Transverse colon (tissue), 4 donors: ENCODE measurements around the gene BIRC6.

ENCODE experiments used
- POLR2AphosphoS5 ChIP-seq, 3 donors: sonication (generic); formaldehyde crosslinking; IDR thresholded peaks; one replicate each; pipeline ENCODE4 v1.6.1; 2016; ENCODE audit warnings: antibody characterized with exemption in 3 of 3
- TF ChIP-seq, protein P1 (sequence below), 5 experiments: fragments of 200-600 bp in 3 of 5; fragments of 450-650 bp in 2 of 5; sonication (generic) in 3 of 5; IDR thresholded peaks; 1 replicate in 2 of 5; 2 replicates in 3 of 5; pipeline ENCODE4 v1.5.1; 2016 to 2017; ENCODE audit warnings: antibody characterized with exemption in 5 of 5, inconsistent platforms in 3 of 5, mild to moderate bottlenecking in 2 of 5, moderate library complexity in 1 of 5

DNA sequence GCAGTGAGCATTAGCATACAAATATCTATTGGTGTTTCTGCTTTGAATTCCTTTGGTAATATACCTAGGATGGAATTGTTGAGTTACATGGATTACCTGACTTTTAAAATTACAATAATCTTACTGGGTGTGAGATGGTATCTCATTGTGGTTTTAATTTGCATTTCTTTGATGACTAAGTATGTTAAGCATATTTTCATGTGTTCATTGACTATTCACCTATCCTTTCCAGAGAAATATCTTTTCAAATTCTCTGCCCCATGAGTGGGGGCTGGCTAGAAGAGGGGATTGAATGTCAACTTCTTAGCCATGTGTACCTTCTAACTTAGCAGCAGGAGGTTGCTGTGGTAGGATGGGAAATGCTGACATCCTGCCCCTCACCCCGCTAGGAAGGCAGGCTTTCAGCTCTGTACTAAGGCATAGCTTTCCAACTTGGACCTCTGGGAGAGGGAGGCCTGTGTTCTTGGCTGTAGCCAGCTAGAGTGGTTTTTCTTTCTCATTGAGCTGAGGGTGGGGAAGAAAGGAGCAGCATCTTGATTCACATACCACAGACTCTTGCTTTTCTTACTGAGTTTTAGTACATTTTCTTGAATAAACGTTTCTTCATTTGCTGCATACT, 207.7 kb downstream of the BIRC6 start:
- no peak for TF ChIP-seq POLR2AphosphoS5 (IDR thresholded peaks at IDR 0.05)
- TF ChIP-seq, protein P1, sequence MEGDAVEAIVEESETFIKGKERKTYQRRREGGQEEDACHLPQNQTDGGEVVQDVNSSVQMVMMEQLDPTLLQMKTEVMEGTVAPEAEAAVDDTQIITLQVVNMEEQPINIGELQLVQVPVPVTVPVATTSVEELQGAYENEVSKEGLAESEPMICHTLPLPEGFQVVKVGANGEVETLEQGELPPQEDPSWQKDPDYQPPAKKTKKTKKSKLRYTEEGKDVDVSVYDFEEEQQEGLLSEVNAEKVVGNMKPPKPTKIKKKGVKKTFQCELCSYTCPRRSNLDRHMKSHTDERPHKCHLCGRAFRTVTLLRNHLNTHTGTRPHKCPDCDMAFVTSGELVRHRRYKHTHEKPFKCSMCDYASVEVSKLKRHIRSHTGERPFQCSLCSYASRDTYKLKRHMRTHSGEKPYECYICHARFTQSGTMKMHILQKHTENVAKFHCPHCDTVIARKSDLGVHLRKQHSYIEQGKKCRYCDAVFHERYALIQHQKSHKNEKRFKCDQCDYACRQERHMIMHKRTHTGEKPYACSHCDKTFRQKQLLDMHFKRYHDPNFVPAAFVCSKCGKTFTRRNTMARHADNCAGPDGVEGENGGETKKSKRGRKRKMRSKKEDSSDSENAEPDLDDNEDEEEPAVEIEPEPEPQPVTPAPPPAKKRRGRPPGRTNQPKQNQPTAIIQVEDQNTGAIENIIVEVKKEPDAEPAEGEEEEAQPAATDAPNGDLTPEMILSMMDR (IDR thresholded peaks at IDR 0.05) = no peak
